ENCODE measurements around the gene RGS7. TPM values are rescaled to one million over a fixed set of nuclear protein-coding genes. Genes with fewer than 3 reads are reported as not detected.

Gene RGS7
- total and polyA plus RNA-seq, 10 of the 15 experiments (the other 5 are each of a cell fraction or from before 2014, with no cell fraction given) = not detected

GRCh38 chr1:241034203-241034936, 322.6 kb downstream of the RGS7 start (continued):
- TF ChIP-seq NFYB (IDR thresholded peaks at IDR 0.05; ENCODE audit: insufficient read depth, low read depth, low read length) (no peak), SPI1 (IDR thresholded peaks at IDR 0.05; ENCODE audit: borderline replicate concordance, insufficient read depth, low read depth, low read length) (no peak), CBFB (IDR thresholded peaks at IDR 0.05; ENCODE audit: low read depth) (no peak)

- Histone ChIP-seq H3K4me2 (ENCODE audit: control insufficient read depth, insufficient read depth) (no peak overlapping the region), H3K36me3 (ENCODE audit: control insufficient read depth in 2 of 2, insufficient read depth in 2 of 2, low read length in 1 of 2) (no peaks in the 10 kb centered on the region), H3K9ac (ENCODE audit: control insufficient read depth, insufficient read depth, low read length) (no peak overlapping the region), H2AFZ (ENCODE audit: control insufficient read depth, low read depth, low read length) (no peak overlapping the region), H3K27ac (ENCODE audit: control insufficient read depth, insufficient read depth) (no peak overlapping the region), H3K4me3 (no peak overlapping the region), H3K27me3 (replicated peaks in 1 of 2; ENCODE audit: control insufficient read depth in 2 of 2, insufficient read depth in 2 of 2, low read length in 1 of 2) (no peaks in the 10 kb centered on the region), H4K20me1 (ENCODE audit: control insufficient read depth, insufficient read depth) (no peaks in the 10 kb centered on the region), H3K9me3 (replicated peaks; ENCODE audit: control insufficient read depth, insufficient read depth, low read length) (no peaks in the 10 kb centered on the region), H3K79me2 (ENCODE audit: control insufficient read depth, insufficient read depth, low read length) (no peaks in the 10 kb centered on the region), H3K4me1 (ENCODE audit: control insufficient read depth, insufficient read depth, low read length) (no peaks in the 10 kb centered on the region)
- WGBS (ENCODE audit: insufficient coverage, insufficient replicate concordance, low lambda C conversion rate, missing lambda C conversion rate) = 11% methylated on average over 3 of the region's 3 CpGs
- in situ Hi-C loops (cut with MboI) = no loop called here
- ChIA-PET RAD21 (ENCODE audit: unreplicated experiment) (no interaction called here), POLR2A (no interaction called here), CTCF (interaction anchor here (0.7 to 0.9 kb wide), 2 partner anchors 9 to 1396 kb away, joined by 3 read pairs; no protein-coding TSS in a partner anchor), SMC1A (ENCODE audit: uncharacterized antibody, unreplicated experiment) (no interaction called here)
- DNase-seq (ENCODE audit: low read depth, low spot score) (no peak), FAIRE-seq (no peak), ATAC-seq (no peak)
- TF ChIP-seq NFIC (IDR thresholded peaks at IDR 0.05; ENCODE audit: low read depth, low read length) (no peak), NFYA (IDR thresholded peaks at IDR 0.05; ENCODE audit: borderline replicate concordance, low read depth, low read length) (no peak), BCL3 (IDR thresholded peaks at IDR 0.05; ENCODE audit: borderline replicate concordance, insufficient read depth, low read depth, low read length, poor library complexity, severe bottlenecking) (no peak), MXI1 (IDR thresholded peaks at IDR 0.05; ENCODE audit: low read depth, low read length) (no peak), ETV6 (conservative IDR thresholded peaks at IDR 0.05 in 1 of 2, IDR thresholded peaks at IDR 0.05 in 1 of 2; ENCODE audit: borderline replicate concordance in 1 of 2, low read depth in 1 of 2) (no peak), NR2C2 (IDR thresholded peaks at IDR 0.05; ENCODE audit: borderline replicate concordance, control insufficient read depth, insufficient read length, low read depth) (no peak)
- BruUV-seq (replicated peaks) = no TSS peak
- intact Hi-C loops (cut with micrococcal nuclease; ENCODE audit: unreplicated experiment) = no loop called here
These were observed 332.2 kb downstream of the RGS7 start for GRCh38 chr1:241024834-241025233.

Measured in GM12878 (cell line).